A549 (cell line): ENCODE results near the gene VPS35L.

Experiments used
- BHLHE40 ChIP-seq: IDR thresholded peaks from 2 replicates; pipeline ENCODE4 v1.6.1; 2012; ENCODE audit warnings: low read depth, low read length, inconsistent platforms
- CBX8 ChIP-seq: fragments of 200-600 bp; sonication (generic); IDR thresholded peaks from 2 replicates; pipeline ENCODE4 v1.6.1; 2016
- CHD2 ChIP-seq: fragments of 150-350 bp; IDR thresholded peaks from 2 replicates; pipeline ENCODE4 v1.6.1; 2014; ENCODE audit warnings: low read length; ENCODE audit not compliant: partially characterized antibody
- JUN ChIP-seq, 2 experiments: fragments of >200 bp; sonication (Bioruptor Twin); formaldehyde crosslinking; IDR thresholded peaks; 2 replicates in 1 of 2; 3 replicates in 1 of 2; pipeline ENCODE4 v1.6.1; 2016 to 2017
- POLR2A ChIP-seq: IDR thresholded peaks from 2 replicates; pipeline ENCODE4 v1.6.1; 2012; ENCODE audit warnings: mild to moderate bottlenecking, low read length
- RAD21 ChIP-seq, 2 experiments: fragments of >200 bp in 1 of 2; sonication (Bioruptor Twin) in 1 of 2; formaldehyde crosslinking in 1 of 2; IDR thresholded peaks in 1 of 2; conservative IDR thresholded peaks in 1 of 2; 2 replicates in 1 of 2; 3 replicates in 1 of 2; pipeline ENCODE4 v1.6.1; 2012 to 2018; ENCODE audit warnings: inconsistent platforms in 1 of 2
- REST ChIP-seq: fragments of 200-600 bp; sonication (generic); IDR thresholded peaks from 2 replicates; pipeline ENCODE4 v1.6.1; 2016; ENCODE audit warnings: antibody characterized with exemption, mild to moderate bottlenecking, moderate library complexity
- TF ChIP-seq, protein P1 (sequence below): fragments of >200 bp; sonication (Bioruptor Twin); formaldehyde crosslinking; IDR thresholded peaks from 3 replicates; pipeline ENCODE4 v1.5.1; 2016

- TF ChIP-seq REST (no peak), CBX8 (no peak), BHLHE40 (no peak), JUN (IDR thresholded peaks at IDR 0.05) (no peak), POLR2A (no peak), RAD21 (conservative IDR thresholded peaks at IDR 0.05 in 1 of 2, IDR thresholded peaks at IDR 0.05 in 1 of 2) (no peak), CHD2 (no peak)
- TF ChIP-seq, protein P1, sequence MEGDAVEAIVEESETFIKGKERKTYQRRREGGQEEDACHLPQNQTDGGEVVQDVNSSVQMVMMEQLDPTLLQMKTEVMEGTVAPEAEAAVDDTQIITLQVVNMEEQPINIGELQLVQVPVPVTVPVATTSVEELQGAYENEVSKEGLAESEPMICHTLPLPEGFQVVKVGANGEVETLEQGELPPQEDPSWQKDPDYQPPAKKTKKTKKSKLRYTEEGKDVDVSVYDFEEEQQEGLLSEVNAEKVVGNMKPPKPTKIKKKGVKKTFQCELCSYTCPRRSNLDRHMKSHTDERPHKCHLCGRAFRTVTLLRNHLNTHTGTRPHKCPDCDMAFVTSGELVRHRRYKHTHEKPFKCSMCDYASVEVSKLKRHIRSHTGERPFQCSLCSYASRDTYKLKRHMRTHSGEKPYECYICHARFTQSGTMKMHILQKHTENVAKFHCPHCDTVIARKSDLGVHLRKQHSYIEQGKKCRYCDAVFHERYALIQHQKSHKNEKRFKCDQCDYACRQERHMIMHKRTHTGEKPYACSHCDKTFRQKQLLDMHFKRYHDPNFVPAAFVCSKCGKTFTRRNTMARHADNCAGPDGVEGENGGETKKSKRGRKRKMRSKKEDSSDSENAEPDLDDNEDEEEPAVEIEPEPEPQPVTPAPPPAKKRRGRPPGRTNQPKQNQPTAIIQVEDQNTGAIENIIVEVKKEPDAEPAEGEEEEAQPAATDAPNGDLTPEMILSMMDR, result no peak
Observed at GRCh38 chr16:19707569-19708295, 152.2 kb downstream of the VPS35L start.
